Bone marrow (tissue), 2 donors: ENCODE results near the gene LRRC52.

Experiments used
- DNase-seq, 2 donors: peaks; one replicate each; lab custom pipeline; 2025; lab: John Stamatoyannopoulos, UW

The LRRC52 gene, protein sequence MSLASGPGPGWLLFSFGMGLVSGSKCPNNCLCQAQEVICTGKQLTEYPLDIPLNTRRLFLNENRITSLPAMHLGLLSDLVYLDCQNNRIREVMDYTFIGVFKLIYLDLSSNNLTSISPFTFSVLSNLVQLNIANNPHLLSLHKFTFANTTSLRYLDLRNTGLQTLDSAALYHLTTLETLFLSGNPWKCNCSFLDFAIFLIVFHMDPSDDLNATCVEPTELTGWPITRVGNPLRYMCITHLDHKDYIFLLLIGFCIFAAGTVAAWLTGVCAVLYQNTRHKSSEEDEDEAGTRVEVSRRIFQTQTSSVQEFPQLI

DNA sequence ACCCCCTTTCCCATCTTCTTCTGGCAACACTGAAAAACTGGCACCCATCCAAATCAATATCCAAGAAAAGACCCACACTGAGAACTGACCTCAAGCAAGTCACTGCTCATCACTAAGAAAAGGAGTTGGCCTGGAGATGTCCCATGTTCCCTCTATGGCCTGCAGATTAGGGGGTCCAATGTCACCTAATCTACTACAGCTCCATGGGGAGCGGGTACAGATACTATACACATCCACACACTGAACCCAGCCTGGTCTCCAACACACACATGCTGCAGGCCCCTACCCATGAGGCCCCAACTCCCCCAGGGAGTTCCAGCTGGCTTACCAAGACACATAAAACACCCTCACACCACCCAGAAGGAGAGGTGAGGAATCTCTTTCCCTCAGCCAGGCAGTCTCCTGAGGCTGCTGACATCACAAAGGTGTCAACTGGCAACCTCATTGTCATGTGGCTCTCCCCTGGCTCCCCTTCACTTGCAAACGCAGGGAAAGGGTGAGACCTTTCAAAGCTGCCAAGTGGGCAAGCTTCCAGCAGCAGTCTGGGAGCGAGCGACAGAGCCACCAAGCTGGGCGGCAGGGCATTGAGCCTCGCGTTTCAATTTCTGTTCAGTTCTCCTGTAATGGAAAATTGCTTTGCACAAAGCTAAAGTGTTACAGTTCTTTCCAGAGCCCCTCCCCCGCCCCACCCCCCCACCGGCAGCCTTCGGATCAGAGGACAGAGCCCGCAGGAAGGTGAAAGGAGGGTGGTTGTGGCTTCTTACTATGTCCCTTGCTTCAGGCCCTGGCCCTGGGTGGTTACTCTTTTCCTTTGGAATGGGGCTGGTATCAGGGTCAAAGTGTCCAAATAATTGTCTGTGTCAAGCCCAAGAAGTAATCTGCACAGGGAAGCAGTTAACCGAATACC is at the start of gene LRRC52:
LRRC52 (plus strand) TSS at position 469 of the 907 bp plus-strand sequence; CDS start at position 766, 297 bp downstream.
- DNase-seq = no peak

- DNase-seq = no peak
Observed at GRCh38 chr1:165494949-165495857, 48.6 kb upstream of the LRRC52 start.

DNA sequence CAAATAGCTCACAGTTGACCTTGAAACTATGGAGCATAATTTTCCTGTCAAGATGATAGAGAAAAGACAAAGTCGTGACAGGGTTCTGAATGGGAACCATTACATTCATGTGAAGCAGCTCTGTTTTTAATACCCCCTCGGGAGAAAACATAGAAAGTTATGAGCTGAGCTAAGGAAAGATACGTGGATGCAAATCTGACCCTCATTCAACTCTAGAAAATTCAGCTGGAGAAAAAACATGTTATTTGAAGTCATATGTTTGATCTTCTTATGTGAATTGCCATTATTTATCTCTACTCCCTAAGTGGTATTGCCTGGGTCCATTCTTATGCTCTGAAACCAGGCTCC is 48.0 kb upstream of the LRRC52 start:
- DNase-seq = no peak

DNA sequence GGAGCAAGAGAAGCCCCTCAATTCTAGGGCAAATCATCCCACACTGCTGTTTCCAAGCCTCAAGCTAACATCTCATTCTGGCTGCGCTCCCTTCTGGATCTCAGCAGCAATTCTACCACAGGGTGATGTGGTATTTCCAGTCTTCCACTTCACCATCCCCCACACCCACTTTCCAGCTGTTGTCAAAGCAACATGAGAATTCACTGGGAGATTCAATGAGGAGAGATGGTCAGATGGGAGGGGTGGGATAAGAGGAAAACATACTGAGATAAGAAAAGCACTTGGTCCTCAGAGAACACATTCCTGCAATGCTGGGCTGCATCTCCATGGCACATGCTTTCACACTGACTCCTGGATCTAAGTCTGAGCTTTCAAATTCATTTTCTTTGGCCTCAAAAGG is 47.3 kb upstream of the LRRC52 start:
- no peak for DNase-seq

DNA sequence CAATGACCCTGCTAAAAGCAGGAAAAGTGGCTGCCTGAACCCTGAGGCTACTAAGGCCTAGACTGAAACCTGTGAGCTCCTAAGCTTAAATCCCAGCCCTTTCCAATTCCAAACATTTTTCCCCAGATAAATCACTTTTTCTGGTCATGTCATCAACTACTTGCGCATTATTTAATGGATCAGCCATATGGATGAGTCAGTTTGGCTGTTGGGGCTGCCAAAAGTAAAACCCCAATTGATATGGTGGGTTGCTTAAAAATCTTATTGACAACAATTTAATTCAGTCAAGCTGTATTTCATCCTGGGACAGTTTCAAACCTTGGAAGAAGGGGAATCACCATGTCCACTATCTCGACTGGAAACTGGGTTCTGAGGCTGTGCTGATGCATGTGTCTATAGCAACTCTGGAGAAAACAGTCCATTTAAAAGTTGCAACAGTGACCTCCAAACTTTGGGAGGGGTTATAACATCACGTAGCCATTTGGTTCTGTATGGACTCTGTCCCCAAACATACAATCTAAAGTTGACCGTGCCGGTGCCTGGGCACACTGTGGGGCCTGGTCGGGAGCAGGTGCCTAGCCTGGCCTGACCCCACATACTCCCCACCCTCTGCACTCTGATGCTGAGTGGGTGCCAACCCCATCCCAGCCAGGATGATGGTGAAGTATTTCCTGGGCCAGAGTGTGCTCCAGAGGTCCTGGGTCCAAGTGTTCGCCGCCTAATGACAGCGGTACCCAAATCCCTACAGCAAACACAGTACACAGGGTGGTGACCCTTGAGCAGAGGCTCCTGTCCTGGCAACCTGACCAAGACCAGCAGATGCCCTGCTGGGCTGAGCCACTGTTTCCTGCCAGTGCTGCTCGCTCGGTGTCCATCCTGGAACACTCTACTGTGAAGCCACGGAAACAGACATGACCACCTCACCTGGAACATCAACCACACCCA is 46.5 kb upstream of the LRRC52 start:
- DNase-seq = no peak

DNA sequence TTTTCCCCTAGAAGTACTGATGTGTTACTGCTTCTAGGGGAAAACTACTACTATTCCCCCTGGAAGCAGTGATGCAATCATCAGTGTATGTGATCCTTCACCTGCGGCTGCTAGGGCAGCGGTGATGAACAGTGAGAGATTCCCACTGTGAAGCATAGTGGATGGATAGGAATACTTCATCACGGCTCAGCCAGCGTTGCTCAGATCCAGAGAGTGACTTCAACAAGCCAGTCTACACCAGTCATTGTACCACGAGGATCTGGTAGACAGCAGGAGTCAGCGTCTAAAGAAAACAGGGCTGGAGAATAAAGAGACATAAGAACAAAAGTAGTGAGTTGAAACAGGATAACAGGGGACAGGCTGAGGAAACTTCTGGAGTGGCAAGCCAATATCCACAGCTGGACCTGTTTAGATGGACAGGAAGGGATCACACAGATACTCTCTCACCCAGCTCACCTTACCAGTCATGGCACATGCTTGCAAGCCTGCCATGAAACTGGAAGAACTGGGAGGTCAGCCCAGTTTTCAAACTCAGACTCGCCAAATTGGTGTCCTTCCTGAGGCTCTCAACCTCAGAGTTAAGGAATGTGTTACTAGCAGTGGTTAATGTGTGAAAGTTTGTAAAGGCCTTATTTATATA is 42.4 kb upstream of the LRRC52 start:
- DNase-seq = no peak

GRCh38 chr1:165501970-165502348 is 41.8 kb upstream of the LRRC52 start:
- no peak for DNase-seq

GRCh38 chr1:165507570-165507969 is 36.2 kb upstream of the LRRC52 start:
- no peak for DNase-seq

GRCh38 chr1:165508291-165508690 is 35.5 kb upstream of the LRRC52 start:
- DNase-seq = no peak

DNA sequence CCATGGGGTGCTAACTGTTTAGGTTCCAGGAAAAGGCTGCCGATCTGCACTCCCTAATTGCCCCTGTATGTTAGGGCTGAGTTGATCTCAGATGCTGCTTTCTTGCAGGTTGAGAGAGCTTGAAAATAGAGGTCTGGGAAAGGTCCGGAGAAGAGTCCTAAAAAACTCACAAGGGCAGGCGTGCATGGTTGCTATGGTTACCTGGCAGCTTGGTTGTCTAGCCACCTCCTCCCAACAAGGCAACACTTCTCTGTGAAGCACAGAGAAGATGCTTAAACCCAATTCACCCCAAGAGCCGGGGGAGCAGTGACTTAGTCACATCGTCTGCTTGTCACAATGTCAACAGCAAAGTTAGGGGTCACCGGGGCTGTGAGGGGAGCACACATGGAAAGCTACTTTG is 31.0 kb upstream of the LRRC52 start:
- no peak for DNase-seq

GRCh38 chr1:165516469-165516868 is 27.3 kb upstream of the LRRC52 start:
- DNase-seq = no peak

GRCh38 chr1:165520646-165521045 is 23.2 kb upstream of the LRRC52 start:
- no peak for DNase-seq

DNA sequence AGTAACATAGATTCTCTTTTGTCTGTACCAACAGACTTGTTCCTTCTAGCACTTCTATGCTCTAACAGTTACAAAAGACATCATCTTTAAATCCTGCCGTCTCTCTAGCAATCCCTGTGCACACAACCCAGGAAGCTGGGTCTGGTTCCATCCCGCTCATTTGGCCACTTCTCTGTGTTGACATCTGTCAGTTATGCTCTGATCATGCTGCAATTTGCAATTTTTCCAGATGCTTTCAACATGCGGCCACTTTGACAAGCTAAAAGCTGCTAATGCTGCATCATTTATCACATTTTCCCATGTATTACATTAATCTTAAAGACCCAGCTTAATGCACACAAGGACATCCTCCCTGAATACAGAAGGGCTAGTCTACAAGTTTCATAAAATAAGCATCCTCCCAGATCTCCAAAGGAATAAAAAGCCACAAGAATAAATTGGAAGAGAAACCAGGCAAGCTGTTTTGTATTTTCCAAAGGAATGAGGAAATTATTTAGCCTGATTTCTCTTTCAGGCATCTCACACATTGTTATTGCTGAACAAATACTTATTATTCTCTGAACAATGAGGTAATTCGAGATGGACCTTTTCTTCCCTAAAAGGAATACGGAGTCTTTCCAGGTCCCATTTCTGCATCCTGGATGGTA is 19.0 kb upstream of the LRRC52 start:
- DNase-seq = no peak

DNA sequence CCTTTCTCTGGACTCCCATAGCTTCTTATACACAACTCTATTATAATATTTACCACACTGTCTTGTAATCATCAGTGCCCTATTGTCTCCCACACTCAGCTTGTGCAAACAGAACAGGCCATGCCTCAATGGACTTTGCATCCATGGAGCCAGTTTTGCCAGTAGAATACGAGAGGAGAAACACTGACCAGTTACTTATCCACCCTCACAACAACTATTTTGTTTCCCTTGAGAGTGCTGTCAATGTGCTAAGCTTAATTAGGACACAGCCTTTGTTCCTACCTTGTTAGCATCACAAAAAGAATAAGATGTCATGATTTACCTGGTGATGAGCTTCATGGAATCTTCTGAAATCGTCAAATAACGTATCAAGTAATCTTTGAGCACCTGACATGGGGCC is 18.1 kb upstream of the LRRC52 start:
- DNase-seq = no peak

DNA sequence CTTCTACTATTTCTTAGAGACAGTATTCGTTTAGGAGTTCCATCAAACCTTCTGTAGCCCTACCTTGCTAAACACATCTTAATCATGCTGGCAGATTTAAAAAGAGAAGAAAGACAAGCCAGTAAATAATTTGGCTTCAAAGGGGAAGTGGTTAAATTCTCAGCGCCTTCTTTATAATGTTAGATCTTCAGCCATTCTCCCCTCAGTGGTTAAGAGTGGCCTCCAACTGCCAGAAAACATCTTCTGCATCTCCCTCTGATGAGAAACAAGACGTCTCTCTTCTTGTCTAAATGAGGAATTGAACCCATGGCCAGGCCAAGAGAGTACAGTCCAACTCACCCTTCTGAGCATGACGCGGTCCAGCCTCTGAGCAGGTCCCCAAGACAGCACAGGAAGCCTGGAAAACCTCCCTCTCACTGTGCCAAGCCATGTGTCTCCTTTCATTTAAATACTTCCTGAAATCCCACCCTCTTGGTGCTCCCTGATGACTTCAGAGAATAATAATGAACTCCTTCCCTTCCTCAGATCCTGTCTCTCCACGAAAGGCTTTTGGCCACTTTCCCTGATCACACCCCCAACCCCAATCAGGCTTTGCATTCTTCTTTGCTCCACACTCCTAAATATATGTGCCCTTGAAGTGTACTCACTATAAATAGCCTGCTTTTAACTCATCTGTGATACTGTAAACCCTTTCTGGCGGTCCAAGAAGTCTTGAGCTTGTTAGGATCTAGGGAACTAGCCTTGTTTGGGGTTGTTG is 16.4 kb upstream of the LRRC52 start:
- no peak for DNase-seq

- no peak for DNase-seq
Observed at GRCh38 chr1:165531021-165531420, 12.8 kb upstream of the LRRC52 start.

DNA sequence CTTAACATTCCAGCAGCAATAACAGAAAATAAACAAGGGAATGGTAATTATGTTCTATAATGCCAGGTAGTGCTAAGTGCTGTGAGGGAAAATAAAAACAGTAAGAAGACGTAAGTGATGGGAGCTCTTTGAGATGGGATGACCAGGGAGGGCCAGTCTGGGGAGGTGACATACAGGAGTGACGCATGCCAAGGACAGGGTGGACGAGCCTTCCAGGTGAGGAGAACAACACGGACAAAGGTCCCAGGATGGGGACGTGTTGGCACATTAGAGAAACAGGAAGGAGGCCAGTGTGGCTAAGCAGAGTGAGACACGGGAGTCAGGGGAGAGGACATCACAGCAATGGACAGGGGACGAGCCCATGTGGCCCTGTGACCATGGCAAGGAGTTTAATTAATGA is 11.7 kb upstream of the LRRC52 start:
- no peak for DNase-seq

GRCh38 chr1:165533254-165533653 is 10.5 kb upstream of the LRRC52 start:
- DNase-seq = no peak

GRCh38 chr1:165536016-165536415 is 7.8 kb upstream of the LRRC52 start:
- no peak for DNase-seq
